Measurements from ENCODE around the gene DSTN.

The DSTN gene

DNA sequence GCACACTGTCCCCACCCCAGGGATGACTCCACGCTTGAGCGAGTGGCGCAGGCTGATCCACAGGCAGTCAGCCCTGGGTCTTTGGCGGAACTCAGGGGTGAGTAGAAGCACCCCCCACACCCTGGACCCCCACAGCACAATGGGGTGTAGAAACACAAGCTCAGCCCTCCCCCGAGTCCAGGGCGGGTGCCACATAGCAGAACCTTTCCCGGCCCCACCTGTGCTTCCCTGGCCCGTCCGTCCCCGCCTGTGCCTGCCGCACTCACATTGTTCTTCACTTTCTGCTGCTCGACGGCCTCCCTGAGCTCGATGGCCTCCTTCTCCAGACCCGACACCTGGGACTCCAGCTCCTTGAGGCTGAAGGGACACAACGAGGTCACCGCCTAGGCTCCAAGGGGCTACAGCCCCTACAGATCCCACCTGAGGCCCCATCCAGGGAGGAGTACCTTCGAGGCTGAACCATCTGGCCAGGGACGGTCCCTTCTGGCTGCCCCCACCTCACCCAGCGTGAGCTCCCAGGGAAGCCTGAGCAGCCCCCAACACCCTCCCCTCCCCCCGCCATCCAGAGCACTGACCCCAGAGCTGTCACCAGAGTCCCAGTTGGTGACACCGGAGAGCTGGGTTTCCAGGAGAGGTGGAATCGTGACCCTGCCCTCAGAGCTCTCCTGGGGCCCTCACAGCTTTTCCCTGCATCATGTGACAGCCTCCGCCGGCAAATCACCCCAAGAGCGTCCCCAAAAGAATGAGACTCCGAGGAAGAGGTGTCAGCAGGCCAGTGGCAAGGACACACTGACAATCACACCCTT is 55.6 kb downstream of the DSTN start:
- DNase-seq: no peak
- H3K9me3 Mint-ChIP-seq: no peaks in the 10 kb centered on the region
- no peaks in the 10 kb centered on the region for H3K27me3 Mint-ChIP-seq
- no peak overlapping the region for H3K4me3 Mint-ChIP-seq
- H3K27ac Mint-ChIP-seq: no peak overlapping the region
- H3K4me1 Mint-ChIP-seq (ENCODE audit: low read depth): no peaks in the 10 kb centered on the region
- H3K36me3 Mint-ChIP-seq (ENCODE audit: low read depth): peaks cover 67% of the 10 kb centered on the region

DNA sequence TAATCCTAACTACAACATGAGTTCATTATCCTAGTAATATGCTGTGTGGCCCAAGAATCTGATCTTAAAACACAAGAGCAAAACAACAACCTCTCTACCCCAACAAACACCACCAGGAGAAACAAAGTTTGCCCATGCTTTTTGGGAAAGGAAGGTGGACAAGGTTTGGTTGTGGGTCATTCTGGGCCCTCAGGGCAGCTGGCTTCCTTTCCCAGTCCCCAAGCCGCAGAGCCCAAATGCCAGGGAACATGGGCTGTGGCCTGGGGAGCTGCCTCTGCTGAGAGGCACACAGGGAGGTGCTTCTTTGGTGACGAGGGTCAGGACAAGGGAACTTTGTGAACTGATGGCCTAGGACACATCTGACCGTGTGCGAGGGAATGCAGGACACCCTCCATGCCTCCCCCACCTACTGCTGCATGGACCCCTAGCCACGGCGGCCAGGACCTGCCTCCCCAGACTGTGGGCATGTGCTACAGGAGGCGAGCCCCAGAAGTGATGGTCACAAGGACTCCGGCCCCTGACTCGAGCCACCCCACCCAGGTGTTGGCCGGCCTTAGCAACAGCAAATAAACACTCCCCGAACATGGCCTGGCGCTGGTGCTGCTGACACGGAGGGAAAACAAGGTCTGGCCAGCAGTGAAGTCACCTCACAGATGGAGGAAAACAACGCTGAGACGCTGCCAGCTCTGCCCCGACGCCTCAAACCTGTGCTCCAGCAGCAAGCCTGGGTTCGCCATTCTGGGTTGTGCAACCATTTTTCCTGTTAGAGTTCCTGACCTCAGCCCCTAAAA is 56.5 kb downstream of the DSTN start:
- Mint-ChIP-seq H3K27ac (no peak overlapping the region), H3K27me3 (no peaks in the 10 kb centered on the region), H3K9me3 (no peaks in the 10 kb centered on the region), H3K36me3 (ENCODE audit: low read depth) (peaks cover 62% of the 10 kb centered on the region), H3K4me1 (ENCODE audit: low read depth) (no peaks in the 10 kb centered on the region), H3K4me3 (no peak overlapping the region)
- no peak for DNase-seq

DNA sequence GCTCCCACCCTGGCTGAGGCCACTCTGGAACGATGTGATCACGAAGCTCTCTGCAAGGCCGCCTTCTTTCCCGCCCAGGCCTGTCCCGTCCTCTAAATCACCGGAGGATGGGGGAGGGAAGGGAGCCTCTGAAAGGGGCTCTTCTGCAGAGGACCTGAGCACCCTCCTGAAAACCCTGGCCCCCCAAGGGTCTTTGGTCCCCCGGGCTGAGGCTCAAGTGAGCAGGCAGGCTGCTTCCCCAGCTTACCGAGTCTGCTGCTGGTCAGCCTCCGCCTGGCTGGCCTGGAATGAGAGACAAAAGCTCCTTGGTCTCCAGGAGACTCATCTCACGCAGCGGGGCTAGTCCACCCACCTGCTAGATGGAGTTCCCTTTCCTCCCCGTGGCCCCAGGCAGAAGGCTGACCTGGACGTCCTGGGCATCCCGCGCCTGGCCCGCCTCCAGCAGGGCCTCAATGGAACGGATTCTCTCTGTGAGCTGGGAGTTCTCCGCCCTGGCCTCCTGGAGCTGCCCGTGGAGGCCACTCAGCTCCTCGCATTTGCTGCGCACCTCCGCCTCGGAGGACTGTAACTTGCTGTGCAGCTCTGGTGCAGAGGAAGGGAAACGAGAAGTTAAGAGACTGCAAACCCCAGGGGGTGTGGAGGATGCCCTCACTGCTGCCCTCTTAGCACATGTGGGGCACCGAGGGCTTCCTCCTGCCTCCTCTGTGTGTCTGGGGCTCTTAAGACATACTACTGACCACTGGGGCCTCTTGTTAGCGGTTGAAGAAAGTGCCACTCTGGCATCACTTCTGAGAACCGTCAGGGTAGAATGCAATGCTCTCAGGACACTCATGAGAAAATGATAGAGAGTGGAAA is 57.5 kb downstream of the DSTN start:
- H3K9me3 Mint-ChIP-seq: no peaks in the 10 kb centered on the region
- DNase-seq: no peak
- H3K27ac Mint-ChIP-seq: no peak overlapping the region
- no peaks in the 10 kb centered on the region for H3K4me1 Mint-ChIP-seq (ENCODE audit: low read depth)
- no peaks in the 10 kb centered on the region for H3K27me3 Mint-ChIP-seq
- H3K4me3 Mint-ChIP-seq: no peak overlapping the region
- H3K36me3 Mint-ChIP-seq (ENCODE audit: low read depth): peaks cover 59% of the 10 kb centered on the region

GRCh38 chr20:17628101-17628841 is 58.4 kb downstream of the DSTN start:
- H3K36me3 Mint-ChIP-seq (ENCODE audit: low read depth): peaks cover 61% of the 10 kb centered on the region
- H3K27ac Mint-ChIP-seq: no peak overlapping the region
- H3K27me3 Mint-ChIP-seq: no peaks in the 10 kb centered on the region

GRCh38 chr20:17629025-17629424 is 59.1 kb downstream of the DSTN start:
- no peaks in the 10 kb centered on the region for H3K27me3 Mint-ChIP-seq
- no peaks in the 10 kb centered on the region for H3K9me3 Mint-ChIP-seq
- H3K27ac Mint-ChIP-seq: no peak overlapping the region
- H3K4me1 Mint-ChIP-seq (ENCODE audit: low read depth): no peaks in the 10 kb centered on the region
- H3K4me3 Mint-ChIP-seq: no peak overlapping the region
- no peak for DNase-seq
- peaks cover 63% of the 10 kb centered on the region for H3K36me3 Mint-ChIP-seq (ENCODE audit: low read depth)

More at GRCh38 chr20:17628101-17628841, 58.4 kb downstream of the DSTN start:
- H3K4me1 Mint-ChIP-seq (ENCODE audit: low read depth): no peaks in the 10 kb centered on the region
- no peak for DNase-seq
- H3K4me3 Mint-ChIP-seq: no peak overlapping the region
- no peaks in the 10 kb centered on the region for H3K9me3 Mint-ChIP-seq

DNA sequence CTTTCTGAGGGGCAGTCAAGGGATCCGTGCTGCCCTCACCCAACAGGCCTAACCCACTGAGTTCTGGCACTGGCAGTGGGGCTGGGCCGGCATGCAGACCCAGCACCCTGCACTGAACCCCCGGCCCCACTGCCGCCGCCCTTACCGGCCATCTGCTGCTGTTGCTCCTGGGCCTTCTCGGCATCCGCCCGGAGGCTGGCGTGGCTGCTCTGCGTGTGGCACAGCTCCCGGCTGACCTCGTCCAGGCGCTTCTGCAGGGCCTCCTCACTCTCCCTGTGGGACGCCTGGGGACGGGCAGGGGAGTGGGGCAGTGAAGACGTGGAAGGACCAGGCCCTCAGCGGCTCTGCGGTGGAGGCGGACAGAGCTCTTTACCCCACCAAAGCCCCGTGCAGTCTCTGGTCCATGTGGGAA is 59.8 kb downstream of the DSTN start:
- no peaks in the 10 kb centered on the region for H3K9me3 Mint-ChIP-seq
- no peak overlapping the region for H3K27ac Mint-ChIP-seq
- H3K4me3 Mint-ChIP-seq: no peak overlapping the region
- DNase-seq: no peak
- H3K36me3 Mint-ChIP-seq (ENCODE audit: low read depth): peaks cover 65% of the 10 kb centered on the region
- no peaks in the 10 kb centered on the region for H3K27me3 Mint-ChIP-seq
- H3K4me1 Mint-ChIP-seq (ENCODE audit: low read depth): no peaks in the 10 kb centered on the region

DNA sequence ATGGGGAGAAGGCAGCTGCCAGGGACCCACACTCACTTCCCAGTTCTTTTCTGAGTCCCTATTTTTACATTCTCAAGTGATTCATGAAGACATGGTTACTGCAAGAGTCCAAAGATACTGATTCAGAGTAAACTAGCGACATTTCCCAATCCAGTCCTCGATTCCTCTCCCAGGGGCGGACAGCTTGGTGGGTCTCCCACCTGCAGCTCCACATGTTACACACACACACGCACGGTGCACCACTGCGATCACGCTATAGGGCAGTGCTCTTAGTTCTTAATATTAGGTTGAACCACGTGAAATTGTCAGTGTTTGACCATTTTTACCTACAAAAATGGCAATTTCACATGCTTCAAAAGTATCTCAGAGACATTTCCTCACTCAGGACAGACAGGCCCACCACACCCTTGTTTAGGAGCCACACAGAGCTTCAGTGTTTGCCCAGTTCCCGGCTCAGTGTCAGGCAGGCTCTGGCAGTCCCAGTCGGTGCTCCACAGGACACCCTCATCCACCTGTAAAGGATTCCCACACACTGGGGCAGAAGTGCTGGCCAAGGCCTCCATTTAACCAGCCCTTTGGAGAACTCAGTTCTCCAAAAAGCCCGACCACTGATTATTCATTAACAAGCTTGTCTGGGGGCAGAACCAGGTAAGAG is 60.4 kb downstream of the DSTN start:
- Mint-ChIP-seq H3K27me3 (no peaks in the 10 kb centered on the region), H3K36me3 (ENCODE audit: low read depth) (peaks cover 68% of the 10 kb centered on the region), H3K4me3 (no peak overlapping the region), H3K4me1 (ENCODE audit: low read depth) (no peaks in the 10 kb centered on the region), H3K9me3 (no peaks in the 10 kb centered on the region), H3K27ac (no peak overlapping the region)
- DNase-seq: no peak

GRCh38 chr20:17630806-17631195 is 60.9 kb downstream of the DSTN start:
- no peaks in the 10 kb centered on the region for H3K9me3 Mint-ChIP-seq
- no peaks in the 10 kb centered on the region for H3K27me3 Mint-ChIP-seq
- H3K4me3 Mint-ChIP-seq: no peak overlapping the region
- peaks cover 69% of the 10 kb centered on the region for H3K36me3 Mint-ChIP-seq (ENCODE audit: low read depth)
- H3K4me1 Mint-ChIP-seq (ENCODE audit: low read depth): no peaks in the 10 kb centered on the region
- H3K27ac Mint-ChIP-seq: no peak overlapping the region
- no peak for DNase-seq

DNA sequence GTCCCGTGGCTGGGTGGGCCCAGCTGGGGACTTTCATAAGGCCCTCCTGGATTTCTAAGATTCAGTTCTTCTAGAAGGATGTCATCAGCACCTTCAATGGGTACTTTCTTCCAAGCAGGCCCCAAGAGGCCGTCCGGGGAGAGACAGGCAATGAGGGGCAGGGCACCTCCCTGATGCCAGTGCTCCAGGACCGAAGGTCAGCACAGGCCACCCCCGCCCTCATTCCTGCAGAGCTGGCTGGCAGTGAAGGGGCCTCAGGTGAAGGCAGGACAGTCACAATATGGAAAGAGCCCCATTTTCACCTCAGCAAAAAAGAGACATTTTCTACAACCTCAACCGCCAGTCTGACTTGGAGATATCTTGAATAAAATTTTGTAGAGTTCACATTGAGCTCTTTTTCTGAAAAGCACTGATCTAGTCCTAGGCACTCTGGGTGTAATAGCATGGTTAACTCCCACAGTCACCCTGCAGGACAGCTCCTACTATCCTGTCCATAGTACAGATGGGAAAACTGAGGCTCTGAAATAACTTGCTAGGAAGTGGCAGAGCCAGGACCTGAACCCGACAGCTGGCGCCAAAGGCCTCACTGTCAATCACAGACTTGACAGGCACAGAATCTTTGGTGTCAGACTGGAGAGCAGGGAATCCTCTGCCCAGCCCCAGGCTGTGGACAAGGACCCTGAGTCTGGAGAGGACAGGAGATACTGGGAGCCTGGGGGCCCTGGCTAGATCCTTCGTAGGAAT is 61.9 kb downstream of the DSTN start:
- Mint-ChIP-seq H3K27ac (no peak overlapping the region), H3K36me3 (ENCODE audit: low read depth) (peaks cover 68% of the 10 kb centered on the region), H3K4me3 (no peak overlapping the region), H3K27me3 (no peaks in the 10 kb centered on the region), H3K9me3 (no peaks in the 10 kb centered on the region), H3K4me1 (ENCODE audit: low read depth) (no peaks in the 10 kb centered on the region)
- no peak for DNase-seq

GRCh38 chr20:17633221-17633849 is 63.5 kb downstream of the DSTN start:
- no peak for DNase-seq
- no peaks in the 10 kb centered on the region for H3K4me1 Mint-ChIP-seq (ENCODE audit: low read depth)
- no peaks in the 10 kb centered on the region for H3K27me3 Mint-ChIP-seq
- H3K36me3 Mint-ChIP-seq (ENCODE audit: low read depth): peaks cover 54% of the 10 kb centered on the region
- no peak overlapping the region for H3K27ac Mint-ChIP-seq
- no peaks in the 10 kb centered on the region for H3K9me3 Mint-ChIP-seq
- H3K4me3 Mint-ChIP-seq: no peak overlapping the region

DNA sequence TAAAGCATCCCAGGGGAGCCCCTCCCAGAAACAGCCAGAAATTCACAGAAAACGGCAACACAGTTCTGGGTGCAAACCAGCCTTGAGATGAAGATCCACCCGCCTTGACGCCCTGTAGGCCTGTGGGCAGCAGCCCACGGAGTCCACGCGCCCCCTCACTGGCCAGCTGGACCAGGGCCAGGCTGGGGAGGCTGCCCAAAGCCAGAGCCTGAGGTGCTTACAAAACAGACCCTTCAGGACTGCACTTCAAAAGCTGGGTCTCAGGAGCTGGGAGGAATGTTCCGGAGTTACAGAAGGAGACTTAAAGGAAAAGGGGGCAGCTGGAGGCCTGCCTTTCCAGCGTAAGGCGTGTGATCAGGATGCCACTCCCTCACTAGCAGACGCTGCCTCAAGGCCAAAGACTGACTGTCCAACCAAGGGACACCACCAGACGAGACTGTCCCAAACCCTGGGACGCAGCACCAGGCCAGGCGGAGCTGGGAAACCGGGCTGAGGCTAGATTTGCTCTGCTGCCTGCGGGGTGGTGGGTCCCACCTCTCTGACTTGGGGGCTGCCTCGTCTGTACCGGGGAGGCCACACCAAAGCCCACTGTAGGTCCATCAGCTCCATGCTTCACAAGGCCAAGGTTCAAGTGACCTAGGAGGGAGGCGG is 64.1 kb downstream of the DSTN start:
- Mint-ChIP-seq H3K4me1 (ENCODE audit: low read depth) (no peaks in the 10 kb centered on the region), H3K36me3 (ENCODE audit: low read depth) (peaks cover 50% of the 10 kb centered on the region), H3K4me3 (no peak overlapping the region), H3K27me3 (no peaks in the 10 kb centered on the region), H3K27ac (no peak overlapping the region), H3K9me3 (no peaks in the 10 kb centered on the region)
- no peak for DNase-seq

DNA sequence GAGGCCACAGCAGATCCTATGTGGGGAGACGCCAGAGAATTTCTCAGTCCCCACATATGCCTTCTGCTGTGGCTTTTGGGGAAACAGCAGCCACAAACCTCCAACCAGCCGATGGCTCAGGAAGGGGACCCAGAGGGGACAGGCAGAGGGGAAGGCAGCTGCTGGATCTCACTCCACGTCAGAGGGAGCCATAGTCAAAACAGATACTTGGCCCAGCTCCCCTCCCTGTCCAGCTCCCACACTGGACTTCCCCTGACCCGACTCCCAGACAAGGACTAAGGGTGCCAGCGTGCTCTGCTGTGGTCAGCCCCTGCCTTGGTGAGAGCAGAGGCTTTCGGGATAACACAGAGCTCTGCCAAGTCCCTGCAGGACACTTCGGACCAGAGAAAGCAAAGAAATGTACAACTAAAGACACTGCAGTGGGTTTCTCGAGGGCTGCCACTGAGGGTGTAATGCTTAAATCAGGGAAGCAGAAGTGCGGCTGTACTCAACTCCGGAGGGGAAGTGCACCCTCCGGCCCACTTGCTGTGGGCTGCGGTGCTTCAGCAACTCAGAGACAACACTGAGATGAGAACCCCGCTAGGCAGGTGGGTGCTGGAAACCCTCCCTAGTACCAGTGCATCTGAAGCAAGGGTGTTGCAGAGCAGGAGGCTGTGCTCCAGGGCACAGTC is 64.9 kb downstream of the DSTN start:
- no peak for DNase-seq
- Mint-ChIP-seq H3K36me3 (ENCODE audit: low read depth) (peaks cover 55% of the 10 kb centered on the region), H3K9me3 (no peaks in the 10 kb centered on the region), H3K4me1 (ENCODE audit: low read depth) (no peaks in the 10 kb centered on the region), H3K27ac (no peak overlapping the region), H3K4me3 (no peak overlapping the region), H3K27me3 (no peaks in the 10 kb centered on the region)
